GM19463 (cell line): Measurements from ENCODE around the gene PPL.

Source experiments
- ATAC-seq: cut with Tn5 transposase; IDR thresholded peaks from one replicate; pipeline ENCODE4 v1.9.1; 2021; ENCODE audit warnings: mild to moderate bottlenecking, moderate library complexity; ENCODE audit not compliant: unreplicated experiment

PPL gene

GRCh38 chr16:4892361-4893102, 44.4 kb downstream of the PPL start:
- no peak for ATAC-seq

GRCh38 chr16:4891886-4892216, 45.1 kb downstream of the PPL start:
- no peak for ATAC-seq

GRCh38 chr16:4891097-4891885, 45.7 kb downstream of the PPL start:
- ATAC-seq: no peak

- ATAC-seq: no peak
These were observed 46.3 kb downstream of the PPL start for GRCh38 chr16:4890686-4891085.

- no peak for ATAC-seq
These were observed 46.9 kb downstream of the PPL start for GRCh38 chr16:4890026-4890425.

GRCh38 chr16:4888428-4889135, 48.4 kb downstream of the PPL start:
- ATAC-seq: no peak

- no peak for ATAC-seq
These were observed 50.8 kb downstream of the PPL start for GRCh38 chr16:4886151-4886550.

GRCh38 chr16:4884972-4885874, 51.7 kb downstream of the PPL start:
- no peak for ATAC-seq

- ATAC-seq: no peak
These were observed 52.7 kb downstream of the PPL start for GRCh38 chr16:4884209-4884608.

- ATAC-seq: no peak
These were observed 53.4 kb downstream of the PPL start for GRCh38 chr16:4883501-4883900.

GRCh38 chr16:4882633-4883285, 54.2 kb downstream of the PPL start:
- ATAC-seq: no peak

GRCh38 chr16:4882000-4882632, 54.8 kb downstream of the PPL start:
- ATAC-seq: no peak

GRCh38 chr16:4880006-4880580, 56.9 kb downstream of the PPL start:
- no peak for ATAC-seq

- no peak for ATAC-seq
These were observed 57.9 kb downstream of the PPL start for GRCh38 chr16:4879049-4879448.

GRCh38 chr16:4877380-4877685, 59.6 kb downstream of the PPL start:
- no peak for ATAC-seq

- no peak for ATAC-seq
These were observed 60.1 kb downstream of the PPL start for GRCh38 chr16:4876646-4877379.

- ATAC-seq: no peak
These were observed 62.3 kb downstream of the PPL start for GRCh38 chr16:4874666-4875065.

- no peak for ATAC-seq
These were observed 63.9 kb downstream of the PPL start for GRCh38 chr16:4873091-4873490.

- ATAC-seq: no peak
These were observed 65.9 kb downstream of the PPL start for GRCh38 chr16:4871071-4871470.
